T-helper 2 cell treated with Interferon-gamma antibody and Interleukin-4, amounts not matched to agents 5 μg/mL and 100 μg/mL, for 36 hours (primary cell): ENCODE results near the gene MAP3K1.
"Not testable (repeated sequence)": the region's sequence is repeated elsewhere in the genome, so short reads cannot be mapped to it uniquely, and the experiment has no call there.

Experiments used
- DNase-seq: peaks from one replicate; pipeline ENCODE4 v3.0.0; 2021; ENCODE audit warnings: low spot score
- H3K27ac Mint-ChIP-seq: one replicate; pipeline ENCODE4 v1.8.0; 2021; ENCODE audit warnings: mild to moderate bottlenecking, mixed read lengths
- H3K27me3 Mint-ChIP-seq: one replicate; pipeline ENCODE4 v1.8.0; 2021; ENCODE audit warnings: low read depth, mixed read lengths
- H3K36me3 Mint-ChIP-seq: one replicate; pipeline ENCODE4 v1.8.0; 2021; ENCODE audit warnings: low read depth, mixed read lengths
- H3K4me1 Mint-ChIP-seq: one replicate; pipeline ENCODE4 v1.8.0; 2021; ENCODE audit warnings: low read depth, mixed read lengths
- H3K4me3 Mint-ChIP-seq: one replicate; pipeline ENCODE4 v1.8.0; 2022; ENCODE audit warnings: mild to moderate bottlenecking, moderate library complexity, mixed read lengths
- H3K9me3 Mint-ChIP-seq: one replicate; pipeline ENCODE4 v1.8.0; 2021; ENCODE audit warnings: mixed read lengths

MAP3K1 gene

GRCh38 chr5:56814963-56815657, at the start of gene MAP3K1:
Gene MAP3K1 (plus strand): TSS chr5:56815549. CDS start chr5:56815574, 25 bp downstream.
- H3K27ac Mint-ChIP-seq = peak within 1 kb of the TSS; percentile 87
- peaks cover 12% of the 10 kb centered on the region for H3K36me3 Mint-ChIP-seq
- peak within 1 kb of the TSS; percentile 90 for H3K4me3 Mint-ChIP-seq
- H3K4me1 Mint-ChIP-seq = peaks cover 38% of the 10 kb centered on the region
- peak; percentile 78 for DNase-seq
- no peaks in the 10 kb centered on the region for H3K9me3 Mint-ChIP-seq
- H3K27me3 Mint-ChIP-seq = peaks cover 2% of the 10 kb centered on the region

- H3K36me3 Mint-ChIP-seq = no peaks in the 10 kb centered on the region
- no peak for DNase-seq
- no peak overlapping the region for H3K27ac Mint-ChIP-seq
- no peak overlapping the region for H3K4me3 Mint-ChIP-seq
- H3K27me3 Mint-ChIP-seq = no peaks in the 10 kb centered on the region
- H3K9me3 Mint-ChIP-seq = no peaks in the 10 kb centered on the region
- H3K4me1 Mint-ChIP-seq = peaks cover 9% of the 10 kb centered on the region
These were observed 48.4 kb upstream of the MAP3K1 start for GRCh38 chr5:56766926-56767325.

GRCh38 chr5:56769875-56770604, 45.3 kb upstream of the MAP3K1 start:
- Mint-ChIP-seq H3K36me3 (no peaks in the 10 kb centered on the region), H3K4me1 (no peaks in the 10 kb centered on the region), H3K27me3 (no peaks in the 10 kb centered on the region), H3K27ac (no peak overlapping the region), H3K9me3 (no peaks in the 10 kb centered on the region), H3K4me3 (no peak overlapping the region)
- DNase-seq = no peak

GRCh38 chr5:56772767-56773166, 42.6 kb upstream of the MAP3K1 start:
- Mint-ChIP-seq H3K36me3 (no peaks in the 10 kb centered on the region), H3K27ac (no peak overlapping the region), H3K4me1 (no peaks in the 10 kb centered on the region)

GRCh38 chr5:56774957-56775356, 40.4 kb upstream of the MAP3K1 start:
- H3K27me3 Mint-ChIP-seq = peaks cover 10% of the 10 kb centered on the region
- H3K4me1 Mint-ChIP-seq = no peaks in the 10 kb centered on the region
- no peak overlapping the region for H3K4me3 Mint-ChIP-seq
- DNase-seq = no peak
- H3K9me3 Mint-ChIP-seq = no peaks in the 10 kb centered on the region
- no peak overlapping the region for H3K27ac Mint-ChIP-seq
- no peaks in the 10 kb centered on the region for H3K36me3 Mint-ChIP-seq

More at GRCh38 chr5:56772767-56773166, 42.6 kb upstream of the MAP3K1 start:
- no peak overlapping the region for H3K4me3 Mint-ChIP-seq
- H3K9me3 Mint-ChIP-seq = no peaks in the 10 kb centered on the region
- H3K27me3 Mint-ChIP-seq = no peaks in the 10 kb centered on the region
- DNase-seq = no peak

- H3K27me3 Mint-ChIP-seq = peaks cover 17% of the 10 kb centered on the region
- H3K27ac Mint-ChIP-seq, H3K4me1 Mint-ChIP-seq, H3K36me3 Mint-ChIP-seq, H3K9me3 Mint-ChIP-seq, DNase-seq, H3K4me3 Mint-ChIP-seq: not testable (repeated sequence)
These were observed 39.0 kb upstream of the MAP3K1 start for GRCh38 chr5:56776212-56776846.

GRCh38 chr5:56783261-56783660, 32.1 kb upstream of the MAP3K1 start:
- Mint-ChIP-seq H3K36me3 (peaks cover 4% of the 10 kb centered on the region), H3K4me3 (no peak overlapping the region), H3K27me3 (peaks cover 23% of the 10 kb centered on the region), H3K4me1 (no peaks in the 10 kb centered on the region), H3K9me3 (peaks cover 7% of the 10 kb centered on the region), H3K27ac (no peak overlapping the region)
- DNase-seq = no peak

- Mint-ChIP-seq H3K4me3 (no peak overlapping the region), H3K27me3 (peaks cover 6% of the 10 kb centered on the region), H3K9me3 (no peaks in the 10 kb centered on the region), H3K27ac (no peak overlapping the region), H3K36me3 (no peaks in the 10 kb centered on the region), H3K4me1 (peaks cover 3% of the 10 kb centered on the region)
- no peak for DNase-seq
These were observed 29.0 kb upstream of the MAP3K1 start for GRCh38 chr5:56786346-56786745.

GRCh38 chr5:56791396-56791795, 24.0 kb upstream of the MAP3K1 start:
- Mint-ChIP-seq H3K27ac (no peak overlapping the region), H3K4me1 (peaks cover 6% of the 10 kb centered on the region), H3K9me3 (no peaks in the 10 kb centered on the region), H3K4me3 (no peak overlapping the region), H3K27me3 (peaks cover 3% of the 10 kb centered on the region), H3K36me3 (no peaks in the 10 kb centered on the region)
- peak; percentile 9 for DNase-seq

GRCh38 chr5:56798521-56798920, 16.8 kb upstream of the MAP3K1 start:
- no peaks in the 10 kb centered on the region for H3K36me3 Mint-ChIP-seq
- H3K27me3 Mint-ChIP-seq = peaks cover 39% of the 10 kb centered on the region
- H3K4me1 Mint-ChIP-seq = peaks cover 2% of the 10 kb centered on the region
- no peak overlapping the region for H3K4me3 Mint-ChIP-seq
- no peak for DNase-seq
- H3K27ac Mint-ChIP-seq = no peak overlapping the region
- no peaks in the 10 kb centered on the region for H3K9me3 Mint-ChIP-seq

GRCh38 chr5:56800186-56800585, 15.2 kb upstream of the MAP3K1 start:
- Mint-ChIP-seq H3K27ac (no peak overlapping the region), H3K27me3 (peaks cover 39% of the 10 kb centered on the region), H3K9me3 (no peaks in the 10 kb centered on the region), H3K4me3 (no peak overlapping the region), H3K36me3 (no peaks in the 10 kb centered on the region), H3K4me1 (peaks cover 13% of the 10 kb centered on the region)
- DNase-seq = no peak

- no peak overlapping the region for H3K27ac Mint-ChIP-seq
These were observed 14.1 kb upstream of the MAP3K1 start for GRCh38 chr5:56801256-56801655.

GRCh38 chr5:56802205-56802604, 13.1 kb upstream of the MAP3K1 start:
- no peaks in the 10 kb centered on the region for H3K9me3 Mint-ChIP-seq
- H3K4me1 Mint-ChIP-seq = peaks cover 13% of the 10 kb centered on the region
- no peak overlapping the region for H3K4me3 Mint-ChIP-seq
- no peak overlapping the region for H3K27ac Mint-ChIP-seq
- H3K36me3 Mint-ChIP-seq = no peaks in the 10 kb centered on the region
- no peak for DNase-seq
- H3K27me3 Mint-ChIP-seq = peaks cover 29% of the 10 kb centered on the region

More at GRCh38 chr5:56801256-56801655, 14.1 kb upstream of the MAP3K1 start:
- Mint-ChIP-seq H3K36me3 (no peaks in the 10 kb centered on the region), H3K27me3 (peaks cover 37% of the 10 kb centered on the region), H3K4me3 (no peak overlapping the region), H3K4me1 (peaks cover 13% of the 10 kb centered on the region), H3K9me3 (no peaks in the 10 kb centered on the region)
- DNase-seq = no peak

- Mint-ChIP-seq H3K4me1 (peaks cover 17% of the 10 kb centered on the region), H3K36me3 (no peaks in the 10 kb centered on the region), H3K9me3 (no peaks in the 10 kb centered on the region), H3K4me3 (no peak overlapping the region), H3K27ac (no peak overlapping the region), H3K27me3 (peaks cover 22% of the 10 kb centered on the region)
- DNase-seq = no peak
These were observed 12.3 kb upstream of the MAP3K1 start for GRCh38 chr5:56803025-56803424.
